H1 (cell line): ENCODE results near the gene TMEM178B.

Experiments used
- CREB1 ChIP-seq: IDR thresholded peaks from 2 replicates; pipeline ENCODE4 v1.6.1; 2012; ENCODE audit warnings: inconsistent platforms
- EZH2 ChIP-seq: fragments of 200-600 bp; sonication (generic); IDR thresholded peaks from 2 replicates; pipeline ENCODE4 v1.7.1; 2012; ENCODE audit warnings: low read depth, mild to moderate bottlenecking, moderate library complexity, low read length, inconsistent platforms; ENCODE audit not compliant: severe bottlenecking
- POLR2A ChIP-seq, 2 experiments: IDR thresholded peaks; 1 replicate in 1 of 2; 2 replicates in 1 of 2; pipeline ENCODE4 v1.6.1; 2011; ENCODE audit warnings: low read depth in 2 of 2, low read length in 2 of 2, mild to moderate bottlenecking in 2 of 2; ENCODE audit errors: control extremely low read depth in 1 of 2
- POLR2AphosphoS5 ChIP-seq: IDR thresholded peaks from 2 replicates; pipeline ENCODE4 v1.6.1; 2011; ENCODE audit warnings: low read depth, low read length
- RAD21 ChIP-seq, 2 experiments: IDR thresholded peaks in 1 of 2; conservative IDR thresholded peaks in 1 of 2; 2 replicates each; pipeline ENCODE4 v1.6.1; 2011; ENCODE audit warnings: low read depth in 2 of 2, low read length in 2 of 2, improper control_type of control experiment in 1 of 2, inconsistent platforms in 1 of 2, mild to moderate bottlenecking in 1 of 2, moderate library complexity in 1 of 2
- TF ChIP-seq, protein P1 (sequence below): IDR thresholded peaks from 2 replicates; pipeline ENCODE4 v1.6.1; 2012; ENCODE audit warnings: inconsistent platforms
- TF ChIP-seq, protein P2 (sequence below), 3 experiments: IDR thresholded peaks; 1 replicate in 2 of 3; 2 replicates in 1 of 3; pipeline versions ENCODE4 v1.5.1 to v1.6.1; 2011; ENCODE audit warnings: low read length in 3 of 3, mild to moderate bottlenecking in 3 of 3, inconsistent platforms in 2 of 3, low read depth in 1 of 3, moderate library complexity in 1 of 3; ENCODE audit not compliant: insufficient read depth in 1 of 3; ENCODE audit errors: control extremely low read depth in 1 of 3
- TF ChIP-seq, protein P3 (sequence below): IDR thresholded peaks from 2 replicates; pipeline ENCODE4 v1.6.1; 2012; ENCODE audit warnings: inconsistent platforms

DNA sequence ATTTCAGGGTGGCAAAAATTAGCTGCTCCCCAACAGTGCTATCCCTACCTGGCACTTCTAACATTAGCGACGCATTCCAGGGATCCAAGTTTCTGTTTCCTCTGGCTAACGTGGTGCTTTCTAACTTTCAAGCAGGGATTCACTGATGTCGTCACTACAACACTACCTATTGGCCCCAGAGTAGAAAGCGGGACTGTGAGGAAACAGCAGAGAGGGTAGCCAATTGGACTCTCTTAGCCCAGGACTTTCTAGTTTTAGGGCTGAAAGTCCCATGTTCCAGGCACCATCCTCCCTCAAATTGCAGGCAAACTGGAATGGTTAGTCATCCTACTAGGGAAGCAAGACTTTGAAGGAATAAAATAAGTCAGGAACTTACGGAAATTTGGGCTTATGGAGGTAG lies 388.1 kb downstream of the TMEM178B start:
- TF ChIP-seq POLR2AphosphoS5 (no peak), RAD21 (IDR thresholded peaks at IDR 0.05 in 1 of 2, conservative IDR thresholded peaks at IDR 0.05 in 1 of 2; ENCODE audit: low read depth in 2 of 2, low read length in 2 of 2) (no peak), POLR2A (IDR thresholded peaks at IDR 0.05; ENCODE audit: control extremely low read depth in 1 of 2, low read depth in 2 of 2, low read length in 2 of 2) (no peak), EZH2 (no peak), CREB1 (no peak)
- TF ChIP-seq, protein P1, sequence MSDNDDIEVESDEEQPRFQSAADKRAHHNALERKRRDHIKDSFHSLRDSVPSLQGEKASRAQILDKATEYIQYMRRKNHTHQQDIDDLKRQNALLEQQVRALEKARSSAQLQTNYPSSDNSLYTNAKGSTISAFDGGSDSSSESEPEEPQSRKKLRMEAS = no peak
- TF ChIP-seq, protein P2, sequence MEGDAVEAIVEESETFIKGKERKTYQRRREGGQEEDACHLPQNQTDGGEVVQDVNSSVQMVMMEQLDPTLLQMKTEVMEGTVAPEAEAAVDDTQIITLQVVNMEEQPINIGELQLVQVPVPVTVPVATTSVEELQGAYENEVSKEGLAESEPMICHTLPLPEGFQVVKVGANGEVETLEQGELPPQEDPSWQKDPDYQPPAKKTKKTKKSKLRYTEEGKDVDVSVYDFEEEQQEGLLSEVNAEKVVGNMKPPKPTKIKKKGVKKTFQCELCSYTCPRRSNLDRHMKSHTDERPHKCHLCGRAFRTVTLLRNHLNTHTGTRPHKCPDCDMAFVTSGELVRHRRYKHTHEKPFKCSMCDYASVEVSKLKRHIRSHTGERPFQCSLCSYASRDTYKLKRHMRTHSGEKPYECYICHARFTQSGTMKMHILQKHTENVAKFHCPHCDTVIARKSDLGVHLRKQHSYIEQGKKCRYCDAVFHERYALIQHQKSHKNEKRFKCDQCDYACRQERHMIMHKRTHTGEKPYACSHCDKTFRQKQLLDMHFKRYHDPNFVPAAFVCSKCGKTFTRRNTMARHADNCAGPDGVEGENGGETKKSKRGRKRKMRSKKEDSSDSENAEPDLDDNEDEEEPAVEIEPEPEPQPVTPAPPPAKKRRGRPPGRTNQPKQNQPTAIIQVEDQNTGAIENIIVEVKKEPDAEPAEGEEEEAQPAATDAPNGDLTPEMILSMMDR (IDR thresholded peaks at IDR 0.05; ENCODE audit: control extremely low read depth in 1 of 3, insufficient read depth in 1 of 3, low read depth in 1 of 3, low read length in 3 of 3) = no peak
- TF ChIP-seq, protein P3, sequence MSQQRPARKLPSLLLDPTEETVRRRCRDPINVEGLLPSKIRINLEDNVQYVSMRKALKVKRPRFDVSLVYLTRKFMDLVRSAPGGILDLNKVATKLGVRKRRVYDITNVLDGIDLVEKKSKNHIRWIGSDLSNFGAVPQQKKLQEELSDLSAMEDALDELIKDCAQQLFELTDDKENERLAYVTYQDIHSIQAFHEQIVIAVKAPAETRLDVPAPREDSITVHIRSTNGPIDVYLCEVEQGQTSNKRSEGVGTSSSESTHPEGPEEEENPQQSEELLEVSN = no peak
